OCI-LY3 (cell line): ENCODE data around the gene KCNMA1.
A peak's percentile ranks its signal among the peaks of the same experiment; 100 is the strongest.

Experiments
- H2AFZ ChIP-seq: fragments of 200-600, 300-600 bp; shearing (Covaris generic); 2 replicates; pipeline ENCODE4 v1.6.0; 2014; ENCODE audit warnings: antibody characterized with exemption, low read depth, low read length
- H3K27ac ChIP-seq: fragments of 200-600, 300-600 bp; sonication (generic); 2 replicates; pipeline ENCODE4 v1.5.1; 2014; ENCODE audit warnings: mild to moderate bottlenecking, low read length, moderate library complexity, mixed read lengths
- H3K27me3 ChIP-seq: fragments of 200-600, 300-600 bp; sonication (generic); 2 replicates; pipeline ENCODE4 v1.6.1; 2014; ENCODE audit warnings: low read depth, low read length, mixed read lengths
- H3K36me3 ChIP-seq: fragments of 200-600, 300-600 bp; sonication (generic); replicated peaks from 2 replicates; pipeline ENCODE3; 2014; ENCODE audit warnings: low read depth, low read length, mixed read lengths
- H3K4me1 ChIP-seq: fragments of 300-600, 200-600 bp; sonication (generic); 2 replicates; pipeline ENCODE4 v1.6.1; 2014; ENCODE audit warnings: low read length, mixed read lengths
- H3K4me2 ChIP-seq: fragments of 200-600, 300-600 bp; sonication (generic); 2 replicates; pipeline ENCODE4 v1.6.1; 2014; ENCODE audit warnings: low read length, mixed read lengths
- H3K4me3 ChIP-seq: fragments of 300-600, 200-600 bp; sonication (generic); 2 replicates; pipeline ENCODE4 v1.5.1; 2014; ENCODE audit warnings: antibody characterized with exemption, mild to moderate bottlenecking, low read length, moderate library complexity
- H3K79me2 ChIP-seq: fragments of 300-600, 200-600 bp; shearing (Covaris generic); 2 replicates; pipeline ENCODE4 v1.6.1; 2014; ENCODE audit warnings: mild to moderate bottlenecking, low read length, mixed read lengths
- H3K9ac ChIP-seq: fragments of 300-600, 200-600 bp; shearing (Covaris generic); 2 replicates; pipeline ENCODE4 v1.6.0; 2014; ENCODE audit warnings: mild to moderate bottlenecking, low read length, moderate library complexity
- H3K9me3 ChIP-seq: fragments of 200-600, 300-600 bp; shearing (Covaris generic); 2 replicates; pipeline ENCODE4 v1.6.1; 2014; ENCODE audit warnings: low read length, mixed read lengths; ENCODE audit not compliant: insufficient read depth
- H4K20me1 ChIP-seq: fragments of 200-600, 300-600 bp; sonication (generic); 2 replicates; pipeline ENCODE4 v1.6.1; 2016; ENCODE audit warnings: low read length, mixed read lengths; ENCODE audit not compliant: insufficient read depth
- CTCF ChIP-seq: fragments of 200-600, 300-600 bp; sonication (generic); IDR thresholded peaks from 2 replicates; pipeline ENCODE4 v1.5.1; 2014; ENCODE audit warnings: antibody characterized with exemption, low read length, low read depth
- EZH2phosphoT487 ChIP-seq: fragments of 200-600 bp; shearing (Covaris generic); IDR thresholded peaks from 2 replicates; pipeline ENCODE4 v1.6.1; 2018; ENCODE audit warnings: antibody characterized with exemption, mixed run types, low read depth

Gene KCNMA1

GRCh38 chr10:77682393-77683087 is 44.9 kb upstream of the KCNMA1 start:
- no peaks in the 10 kb centered on the region for H4K20me1 ChIP-seq
- H3K79me2 ChIP-seq = peaks cover 75% of the 10 kb centered on the region
- peak overlapping the region; percentile 100 for H3K27ac ChIP-seq
- H3K4me2 ChIP-seq = peak overlapping the region; percentile 45
- H3K27me3 ChIP-seq = no peaks in the 10 kb centered on the region
- H3K9me3 ChIP-seq = no peaks in the 10 kb centered on the region
- H3K9ac ChIP-seq = peak overlapping the region; percentile 86
- peaks cover 51% of the 10 kb centered on the region for H3K36me3 ChIP-seq
- peaks cover 98% of the 10 kb centered on the region for H3K4me1 ChIP-seq
- TF ChIP-seq CTCF (no peak), EZH2phosphoT487 (no peak)
- H3K4me3 ChIP-seq = no peak overlapping the region
- H2AFZ ChIP-seq = no peak overlapping the region

- Histone ChIP-seq H3K27me3 (no peaks in the 10 kb centered on the region), H4K20me1 (no peaks in the 10 kb centered on the region), H2AFZ (no peak overlapping the region), H3K4me2 (peak overlapping the region; percentile 45; the same call in 1 of the 2 replicates), H3K4me3 (no peak overlapping the region), H3K36me3 (peaks cover 56% of the 10 kb centered on the region), H3K79me2 (peaks cover 75% of the 10 kb centered on the region), H3K27ac (peak overlapping the region; percentile 100), H3K9ac (peak overlapping the region; percentile 86), H3K9me3 (no peaks in the 10 kb centered on the region), H3K4me1 (peaks cover 96% of the 10 kb centered on the region)
- TF ChIP-seq EZH2phosphoT487 = no peak
- no peak for TF ChIP-seq CTCF
Measured at GRCh38 chr10:77681839-77682238, 44.2 kb upstream of the KCNMA1 start.

- H4K20me1 ChIP-seq = no peaks in the 10 kb centered on the region
- no peak overlapping the region for H3K4me2 ChIP-seq
- H2AFZ ChIP-seq = no peak overlapping the region
- H3K9me3 ChIP-seq = no peaks in the 10 kb centered on the region
- H3K36me3 ChIP-seq = peaks cover 61% of the 10 kb centered on the region
- H3K9ac ChIP-seq = peak overlapping the region; percentile 86; the same call in 1 of the 2 replicates
- TF ChIP-seq EZH2phosphoT487 = no peak
- no peak for TF ChIP-seq CTCF
- H3K27me3 ChIP-seq = no peaks in the 10 kb centered on the region
- no peak overlapping the region for H3K4me3 ChIP-seq
- H3K4me1 ChIP-seq = peaks cover 96% of the 10 kb centered on the region
- H3K27ac ChIP-seq = peak overlapping the region; percentile 100
- H3K79me2 ChIP-seq = peaks cover 75% of the 10 kb centered on the region
Measured at GRCh38 chr10:77680811-77681210, 43.2 kb upstream of the KCNMA1 start.

- TF ChIP-seq EZH2phosphoT487 (no peak), CTCF (no peak)
- Histone ChIP-seq H3K27me3 (no peaks in the 10 kb centered on the region), H3K36me3 (peaks cover 55% of the 10 kb centered on the region)
Measured at GRCh38 chr10:77680065-77680464, 42.5 kb upstream of the KCNMA1 start.

More at GRCh38 chr10:77680065-77680464, 42.5 kb upstream of the KCNMA1 start:
- H3K9ac ChIP-seq = peak overlapping the region; percentile 70; the same call in 1 of the 2 replicates
- H3K79me2 ChIP-seq = peaks cover 67% of the 10 kb centered on the region
- no peak overlapping the region for H2AFZ ChIP-seq
- no peaks in the 10 kb centered on the region for H4K20me1 ChIP-seq
- H3K9me3 ChIP-seq = no peaks in the 10 kb centered on the region
- no peak overlapping the region for H3K4me3 ChIP-seq
- H3K27ac ChIP-seq = peak overlapping the region; percentile 100
- peaks cover 96% of the 10 kb centered on the region for H3K4me1 ChIP-seq
- H3K4me2 ChIP-seq = no peak overlapping the region
